ENCODE results near the gene RGS4. TPM values are rescaled to one million over a fixed set of nuclear protein-coding genes. Genes with fewer than 3 reads are reported as not detected.

RGS4 gene
- total RNA-seq, 1 experiment from 2014 or later, result not detected

GRCh38 chr1:163038928-163039706, 30.0 kb upstream of the RGS4 start:
- no peak overlapping the region for H3K4me2 ChIP-seq (ENCODE audit: insufficient read depth, insufficient read length, low read length)
- H3K27ac ChIP-seq (ENCODE audit: insufficient read length, low read depth, low read length), result no peak overlapping the region
- no peak overlapping the region for H3K23ac ChIP-seq (ENCODE audit: insufficient read length, low read depth, low read length)
- H3K9me3 ChIP-seq (ENCODE audit: control insufficient read depth, low read depth, low read length), result no peaks in the 10 kb centered on the region
- H3K27me3 ChIP-seq (ENCODE audit: insufficient read depth, low read length), result no peaks in the 10 kb centered on the region
- H3K23me2 ChIP-seq (ENCODE audit: insufficient read length, low read depth, low read length, poor library complexity, severe bottlenecking), result no peaks in the 10 kb centered on the region
- H3K56ac ChIP-seq (ENCODE audit: insufficient read length, low read depth, low read length), result no peak overlapping the region
- no peaks in the 10 kb centered on the region for H4K20me1 ChIP-seq (ENCODE audit: control insufficient read depth, insufficient read depth, insufficient read length)
- H2BK20ac ChIP-seq (ENCODE audit: low read depth, low read length, poor library complexity, severe bottlenecking), result no peak overlapping the region
- no peak overlapping the region for H2BK15ac ChIP-seq (ENCODE audit: low read depth, low read length)
- no peak for TF ChIP-seq CTCF (conservative IDR thresholded peaks at IDR 0.05)
- H3K4me1 ChIP-seq (ENCODE audit: insufficient read depth, low read length), result no peaks in the 10 kb centered on the region
- H4K91ac ChIP-seq (ENCODE audit: insufficient read length, low read depth, low read length), result no peak overlapping the region
- no peak overlapping the region for H2AK5ac ChIP-seq (ENCODE audit: insufficient read length, low read length)
- H3K79me2 ChIP-seq (ENCODE audit: insufficient read depth, low read length), result no peaks in the 10 kb centered on the region
- H3K18ac ChIP-seq (ENCODE audit: insufficient read length, low read depth, low read length), result no peak overlapping the region
- Mint-ChIP-seq H3K27me3 (ENCODE audit: low read depth) (no peaks in the 10 kb centered on the region), H3K4me3 (no peak overlapping the region), H3K36me3 (ENCODE audit: insufficient read depth in 1 of 3, low read depth in 3 of 3) (no peaks in the 10 kb centered on the region), H3K4me1 (no peaks in the 10 kb centered on the region), H3K27ac (no peak overlapping the region), H3K9me3 (no peaks in the 10 kb centered on the region)
- no peak overlapping the region for H3K9ac ChIP-seq (ENCODE audit: extremely low read depth, insufficient read length, low read length)
- no peak overlapping the region for H2AFZ ChIP-seq (ENCODE audit: low read length)
- H2BK5ac ChIP-seq (ENCODE audit: insufficient read length, low read length), result no peak overlapping the region
- H4K5ac ChIP-seq (ENCODE audit: insufficient read length, low read depth, low read length), result no peak overlapping the region
- H2BK120ac ChIP-seq (ENCODE audit: low read depth, low read length, poor library complexity, severe bottlenecking), result no peak overlapping the region
- no peak for DNase-seq
- no peak overlapping the region for H3K4ac ChIP-seq (ENCODE audit: low read depth, low read length)
- H3K79me1 ChIP-seq (ENCODE audit: insufficient read depth, low read depth, low read length, poor library complexity, severe bottlenecking), result no peaks in the 10 kb centered on the region
- H4K8ac ChIP-seq (replicated peaks; ENCODE audit: insufficient read length, low read depth, low read length), result no peak overlapping the region
- H2BK12ac ChIP-seq (ENCODE audit: insufficient read length, low read depth, low read length), result no peak overlapping the region
- H3T11ph ChIP-seq (ENCODE audit: low read length), result no peak overlapping the region
- WGBS (ENCODE audit: extremely low coverage, insufficient read length, low lambda C conversion rate), result no CpG with 5 or more reads among the region's 2 CpGs
- H3K14ac ChIP-seq (ENCODE audit: insufficient read depth, low read length), result no peak overlapping the region
